ENCODE data around the gene KIRREL2.
"Not testable (repeated sequence)": the region's sequence is repeated elsewhere in the genome, so short reads cannot be mapped to it uniquely, and the experiment has no call there.

DNA sequence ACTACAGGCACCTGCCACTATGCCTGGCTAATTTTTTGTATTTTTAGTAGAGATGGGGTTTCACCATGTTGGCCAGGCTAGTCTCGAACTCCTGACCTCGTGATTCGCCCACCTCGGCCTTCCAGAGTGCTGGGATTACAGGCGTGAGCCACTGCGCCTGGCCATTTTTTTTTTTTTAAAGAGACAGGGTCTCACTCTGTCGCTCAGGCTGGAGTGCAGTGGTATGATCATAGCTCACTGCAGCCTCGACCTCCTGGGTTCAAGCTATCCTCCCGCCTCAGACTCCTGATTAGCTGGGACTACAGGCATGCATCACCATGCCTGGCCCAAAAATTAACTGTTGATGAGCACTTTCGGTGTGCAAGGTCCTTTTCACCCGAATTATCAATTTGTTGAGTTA is 20.6 kb upstream of the KIRREL2 start:
- not testable (repeated sequence) for TF ChIP-seq CTCF, POLR2A (IDR thresholded peaks at IDR 0.05)
